Suprapubic skin (tissue), 3 donors: ENCODE results near the gene SPTBN1.

Experiments used
- CTCF ChIP-seq, 2 donors: fragments of 200-600 bp in 1 of 2; fragments of 450-650 bp in 1 of 2; sonication (generic) in 1 of 2; IDR thresholded peaks; one replicate each; pipeline ENCODE4 v1.5.1; 2016 to 2019; ENCODE audit warnings: antibody characterized with exemption in 2 of 2, mild to moderate bottlenecking in 1 of 2, moderate library complexity in 1 of 2
- EP300 ChIP-seq: sonication (generic); formaldehyde crosslinking; IDR thresholded peaks from one replicate; pipeline ENCODE4 v1.6.1; 2017; ENCODE audit warnings: antibody characterized with exemption
- POLR2A ChIP-seq, 2 donors: fragments of 450-650 bp; IDR thresholded peaks; one replicate each; pipeline ENCODE4 v1.6.1; 2017; ENCODE audit warnings: antibody characterized with exemption in 2 of 2, mild to moderate bottlenecking in 2 of 2, moderate library complexity in 2 of 2

- no peak for TF ChIP-seq CTCF (IDR thresholded peaks at IDR 0.05)
- TF ChIP-seq POLR2A (IDR thresholded peaks at IDR 0.05), result no peak
- no peak for TF ChIP-seq EP300
These were observed 118.2 kb downstream of the SPTBN1 start for GRCh38 chr2:54574107-54574859.
